WTC11 (cell line): ENCODE measurements around the gene LRMDA. TPM values are rescaled to one million over a fixed set of nuclear protein-coding genes. Genes with fewer than 3 reads are reported as not detected.

Experiments used
- ATAC-seq: fragments of 200-7000 bp; cut with Tn5 transposase; 2 replicates; pipeline ENCODE4 v1.10.0; 2021; ENCODE audit warnings: mild to moderate bottlenecking, moderate library complexity
- CTCF ChIA-PET: fragments of 300-600 bp; sonication (Branson Sonifier 250); formaldehyde crosslinking; loops from one replicate; lab custom pipeline; 2021; ENCODE audit warnings: antibody characterized with exemption; lab: Charles Lee
- POLR2A ChIA-PET: fragments of 350-600 bp; sonication (Branson Sonifier 250); formaldehyde crosslinking; loops from one replicate; lab custom pipeline; 2021; ENCODE audit warnings: antibody characterized with exemption; lab: Charles Lee
- DNase-seq: peaks from one replicate; pipeline ENCODE4 v3.0.0; 2021; ENCODE audit warnings: low spot score
- H3K27ac Mint-ChIP-seq: 2 replicates; pipeline ENCODE4 v1.8.0; 2021; ENCODE audit warnings: mixed read lengths
- H3K27me3 Mint-ChIP-seq: 2 replicates; pipeline ENCODE4 v1.8.0; 2021; ENCODE audit warnings: low read depth, mild to moderate bottlenecking, moderate library complexity, mixed read lengths
- H3K36me3 Mint-ChIP-seq: 2 replicates; pipeline ENCODE4 v1.8.0; 2021; ENCODE audit warnings: mixed read lengths
- H3K4me1 Mint-ChIP-seq: 2 replicates; pipeline ENCODE4 v1.8.0; 2022; ENCODE audit warnings: mixed read lengths
- H3K4me3 Mint-ChIP-seq: 2 replicates; pipeline ENCODE4 v1.8.0; 2021; ENCODE audit warnings: mild to moderate bottlenecking, moderate library complexity, mixed read lengths
- H3K9me3 Mint-ChIP-seq: 2 replicates; pipeline ENCODE4 v1.8.0; 2021; ENCODE audit warnings: mixed read lengths
- CBFB ChIP-seq: sonication (generic); formaldehyde crosslinking; IDR thresholded peaks from 2 replicates; pipeline ENCODE4 v1.8.1; 2022; ENCODE audit warnings: mild to moderate bottlenecking, low read depth, missing genetic modification reagents
- CDX4 ChIP-seq: fragments of 250-450 bp; sonication (Bioruptor Pico); IDR thresholded peaks from 2 replicates; pipeline ENCODE4 v1.9.0; 2021; ENCODE audit warnings: moderate library complexity, mild to moderate bottlenecking, inconsistent platforms, borderline replicate concordance
- CREB1 ChIP-seq: sonication (generic); formaldehyde crosslinking; IDR thresholded peaks from 2 replicates; pipeline ENCODE4 v1.8.0; 2023; ENCODE audit warnings: mild to moderate bottlenecking, missing genetic modification reagents
- CTCF ChIP-seq: fragments of 200-600 bp; IDR thresholded peaks from 2 replicates; pipeline ENCODE4 v1.8.0; 2022; ENCODE audit warnings: antibody characterized with exemption
- E2F4 ChIP-seq: sonication (generic); formaldehyde crosslinking; IDR thresholded peaks from 2 replicates; pipeline ENCODE4 v1.8.1; 2022; ENCODE audit warnings: low read depth, mild to moderate bottlenecking, moderate library complexity, missing genetic modification reagents, borderline replicate concordance
- ELF4 ChIP-seq: sonication (generic); formaldehyde crosslinking; IDR thresholded peaks from 2 replicates; pipeline ENCODE4 v1.8.1; 2022; ENCODE audit warnings: low read depth, mild to moderate bottlenecking, moderate library complexity, missing genetic modification reagents
- EMX1 ChIP-seq: fragments of 250-450 bp; sonication (Bioruptor Pico); IDR thresholded peaks from 2 replicates; pipeline ENCODE4 v1.8.0; 2021; ENCODE audit warnings: mild to moderate bottlenecking
- ESRRA ChIP-seq: sonication (generic); formaldehyde crosslinking; IDR thresholded peaks from 2 replicates; pipeline ENCODE4 v1.8.1; 2022; ENCODE audit warnings: mild to moderate bottlenecking, missing genetic modification reagents, borderline replicate concordance
- ETV6 ChIP-seq: sonication (generic); formaldehyde crosslinking; IDR thresholded peaks from 2 replicates; pipeline ENCODE4 v1.8.1; 2022; ENCODE audit warnings: mild to moderate bottlenecking, missing genetic modification reagents
- GABPB1 ChIP-seq: sonication (generic); formaldehyde crosslinking; IDR thresholded peaks from 2 replicates; pipeline ENCODE4 v1.8.1; 2023; ENCODE audit warnings: mild to moderate bottlenecking, missing genetic modification reagents
- NFE2L1 ChIP-seq: sonication (generic); formaldehyde crosslinking; IDR thresholded peaks from 2 replicates; pipeline ENCODE4 v1.8.1; 2023; ENCODE audit warnings: missing genetic modification reagents
- NR1H2 ChIP-seq: sonication (generic); formaldehyde crosslinking; IDR thresholded peaks from 2 replicates; pipeline ENCODE4 v1.9.0; 2021; ENCODE audit warnings: mild to moderate bottlenecking, moderate library complexity, missing genetic modification reagents
- PREB ChIP-seq: sonication (generic); formaldehyde crosslinking; IDR thresholded peaks from 2 replicates; pipeline ENCODE4 v1.8.1; 2022; ENCODE audit warnings: mild to moderate bottlenecking, missing genetic modification reagents, moderate library complexity, borderline replicate concordance
- RELA ChIP-seq: sonication (generic); formaldehyde crosslinking; IDR thresholded peaks from 2 replicates; pipeline ENCODE4 v1.8.1; 2022; ENCODE audit warnings: missing genetic modification reagents, mild to moderate bottlenecking, borderline replicate concordance
- SMAD4 ChIP-seq: sonication (generic); formaldehyde crosslinking; IDR thresholded peaks from 2 replicates; pipeline ENCODE4 v1.8.0; 2022; ENCODE audit warnings: mild to moderate bottlenecking, missing genetic modification reagents
- SOX15 ChIP-seq: fragments of 250-450 bp; sonication (Bioruptor Pico); IDR thresholded peaks from 2 replicates; pipeline ENCODE4 v1.9.0; 2021; ENCODE audit warnings: mild to moderate bottlenecking
- TEAD1 ChIP-seq: sonication (generic); formaldehyde crosslinking; IDR thresholded peaks from 2 replicates; pipeline ENCODE4 v1.8.0; 2022; ENCODE audit warnings: mild to moderate bottlenecking, missing genetic modification reagents
- TP53 ChIP-seq: sonication (generic); formaldehyde crosslinking; IDR thresholded peaks from 2 replicates; pipeline ENCODE4 v1.8.1; 2023; ENCODE audit warnings: mild to moderate bottlenecking, missing genetic modification reagents
- ZNF138 ChIP-seq: sonication (generic); formaldehyde crosslinking; conservative IDR thresholded peaks from 2 replicates; pipeline ENCODE4 v1.8.1; 2022; ENCODE audit warnings: mild to moderate bottlenecking, moderate library complexity, missing genetic modification reagents
- ZNF317 ChIP-seq: sonication (generic); formaldehyde crosslinking; IDR thresholded peaks from 2 replicates; pipeline ENCODE4 v1.8.1; 2023; ENCODE audit warnings: low read depth, mild to moderate bottlenecking, moderate library complexity, missing genetic modification reagents, borderline replicate concordance
- ZNF396 ChIP-seq: fragments of 250-450 bp; sonication (Bioruptor Pico); IDR thresholded peaks from 2 replicates; pipeline ENCODE4 v1.8.0; 2021; ENCODE audit warnings: mild to moderate bottlenecking, moderate library complexity, borderline replicate concordance
- total RNA-seq: library from RNA; stranded (reverse); gene quantifications from 3 replicates; pipeline ENCODE4 v1.2.3, GENCODE V29; 2021
- TF ChIP-seq, protein P1 (sequence below): sonication (generic); formaldehyde crosslinking; IDR thresholded peaks from 2 replicates; pipeline ENCODE4 v1.8.1; 2023; ENCODE audit warnings: mild to moderate bottlenecking, missing genetic modification reagents, borderline replicate concordance
- TF ChIP-seq, protein P2 (sequence below): sonication (generic); formaldehyde crosslinking; IDR thresholded peaks from 2 replicates; pipeline ENCODE4 v1.8.0; 2022; ENCODE audit warnings: mild to moderate bottlenecking, missing genetic modification reagents
- TF ChIP-seq, protein P3 (sequence below): fragments of 250-450 bp; sonication (Bioruptor Pico); IDR thresholded peaks from 2 replicates; pipeline ENCODE4 v1.9.0; 2021; ENCODE audit warnings: mild to moderate bottlenecking

LRMDA gene
- total RNA-seq, 1 experiment from 2014 or later, result 0.92 TPM

DNA sequence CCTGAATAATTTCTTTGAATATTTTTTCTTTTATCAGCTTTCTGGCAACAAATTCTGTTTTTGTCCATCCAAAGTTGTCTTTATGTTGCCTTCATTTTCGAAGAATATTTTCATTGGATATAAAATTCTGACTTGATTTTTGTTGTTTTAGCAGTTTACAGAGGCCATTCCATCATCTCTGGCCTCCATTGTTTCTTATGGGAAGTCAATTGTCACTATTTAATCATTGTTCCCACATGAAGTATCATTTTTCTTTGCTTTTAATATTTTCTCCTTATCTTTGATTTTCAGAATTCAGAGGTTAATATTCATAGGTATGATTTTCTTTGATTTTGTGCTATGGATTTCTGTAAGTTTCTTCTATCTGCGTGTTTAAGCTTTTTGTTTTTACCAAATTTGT, 512.6 kb downstream of the LRMDA start:
- POLR2A ChIA-PET, result no interaction called here
- Mint-ChIP-seq H3K9me3 (peaks cover 22% of the 10 kb centered on the region), H3K27me3 (no peaks in the 10 kb centered on the region), H3K27ac (no peak overlapping the region), H3K4me1 (peaks cover 4% of the 10 kb centered on the region), H3K36me3 (peaks cover 9% of the 10 kb centered on the region; the same call in 1 of the 2 replicates), H3K4me3 (no peak overlapping the region)
- ATAC-seq (no peak), DNase-seq (no peak)
- no peak for TF ChIP-seq ETV6 (CRISPR knock-in tag)
- no peak for TF ChIP-seq RELA
- no peak for TF ChIP-seq NFE2L1 (CRISPR knock-in tag)
- no peak for TF ChIP-seq ELF4 (CRISPR knock-in tag)
- TF ChIP-seq ZNF317 (CRISPR knock-in tag), result peak; percentile 79; the same call in 1 of the 2 replicates
- TF ChIP-seq GABPB1 (CRISPR knock-in tag), result no peak
- no peak for TF ChIP-seq TP53
- CTCF ChIA-PET, result no interaction called here

GRCh38 chr10:75948583-75948982, 517.2 kb downstream of the LRMDA start:
- Mint-ChIP-seq H3K4me3 (no peak overlapping the region), H3K4me1 (peaks cover 4% of the 10 kb centered on the region), H3K36me3 (peaks cover 9% of the 10 kb centered on the region; the same call in 1 of the 2 replicates), H3K9me3 (peaks cover 20% of the 10 kb centered on the region), H3K27me3 (no peaks in the 10 kb centered on the region), H3K27ac (no peak overlapping the region)
- no peak for DNase-seq
- ChIA-PET CTCF (no interaction called here), POLR2A (no interaction called here)
- ATAC-seq, result no peak
- TF ChIP-seq SOX15 (CRISPR knock-in tag), result no peak
- TF ChIP-seq CBFB (CRISPR knock-in tag), result no peak
- TF ChIP-seq SMAD4, result no peak
- TF ChIP-seq ZNF138 (CRISPR knock-in tag), result no peak
- TF ChIP-seq ESRRA, result no peak
- TF ChIP-seq NR1H2 (CRISPR knock-in tag), result no peak
- TF ChIP-seq EMX1 (CRISPR knock-in tag), result no peak

DNA sequence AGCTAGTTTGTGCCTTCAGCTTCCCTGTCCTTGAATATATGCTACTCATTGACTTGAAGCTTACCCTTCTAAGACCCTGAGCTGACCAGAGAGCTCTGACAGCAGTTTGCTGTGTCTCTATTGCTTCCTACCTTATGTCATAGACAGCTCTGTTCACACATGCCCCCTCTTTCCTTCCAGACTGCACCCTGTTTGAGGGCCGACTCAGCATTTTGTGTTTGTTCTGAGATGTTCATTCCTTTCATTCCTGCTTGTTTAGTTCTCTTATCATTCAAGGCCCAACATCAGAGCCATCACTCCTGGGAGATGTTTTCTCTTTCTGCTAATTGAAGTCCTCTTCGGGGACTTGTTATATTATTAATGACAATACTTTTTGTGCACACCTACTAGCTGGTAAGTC, 518.9 kb downstream of the LRMDA start:
- peaks cover 2% of the 10 kb centered on the region for H3K9me3 Mint-ChIP-seq
- no peak overlapping the region for H3K4me3 Mint-ChIP-seq
- ATAC-seq (no peak), DNase-seq (no peak)
- no peaks in the 10 kb centered on the region for H3K27me3 Mint-ChIP-seq
- H3K36me3 Mint-ChIP-seq, result no peaks in the 10 kb centered on the region
- ChIA-PET CTCF (no interaction called here), POLR2A (no interaction called here)
- H3K4me1 Mint-ChIP-seq, result peaks cover 2% of the 10 kb centered on the region
- TF ChIP-seq ETV6 (CRISPR knock-in tag) (no peak), TP53 (no peak), CREB1 (CRISPR knock-in tag) (no peak), SMAD4 (no peak), TEAD1 (CRISPR knock-in tag) (no peak), ZNF396 (CRISPR knock-in tag) (no peak), CTCF (no peak), CDX4 (CRISPR knock-in tag) (no peak), PREB (no peak), RELA (no peak), GABPB1 (CRISPR knock-in tag) (no peak), E2F4 (CRISPR knock-in tag) (no peak)
- TF ChIP-seq, protein P1, sequence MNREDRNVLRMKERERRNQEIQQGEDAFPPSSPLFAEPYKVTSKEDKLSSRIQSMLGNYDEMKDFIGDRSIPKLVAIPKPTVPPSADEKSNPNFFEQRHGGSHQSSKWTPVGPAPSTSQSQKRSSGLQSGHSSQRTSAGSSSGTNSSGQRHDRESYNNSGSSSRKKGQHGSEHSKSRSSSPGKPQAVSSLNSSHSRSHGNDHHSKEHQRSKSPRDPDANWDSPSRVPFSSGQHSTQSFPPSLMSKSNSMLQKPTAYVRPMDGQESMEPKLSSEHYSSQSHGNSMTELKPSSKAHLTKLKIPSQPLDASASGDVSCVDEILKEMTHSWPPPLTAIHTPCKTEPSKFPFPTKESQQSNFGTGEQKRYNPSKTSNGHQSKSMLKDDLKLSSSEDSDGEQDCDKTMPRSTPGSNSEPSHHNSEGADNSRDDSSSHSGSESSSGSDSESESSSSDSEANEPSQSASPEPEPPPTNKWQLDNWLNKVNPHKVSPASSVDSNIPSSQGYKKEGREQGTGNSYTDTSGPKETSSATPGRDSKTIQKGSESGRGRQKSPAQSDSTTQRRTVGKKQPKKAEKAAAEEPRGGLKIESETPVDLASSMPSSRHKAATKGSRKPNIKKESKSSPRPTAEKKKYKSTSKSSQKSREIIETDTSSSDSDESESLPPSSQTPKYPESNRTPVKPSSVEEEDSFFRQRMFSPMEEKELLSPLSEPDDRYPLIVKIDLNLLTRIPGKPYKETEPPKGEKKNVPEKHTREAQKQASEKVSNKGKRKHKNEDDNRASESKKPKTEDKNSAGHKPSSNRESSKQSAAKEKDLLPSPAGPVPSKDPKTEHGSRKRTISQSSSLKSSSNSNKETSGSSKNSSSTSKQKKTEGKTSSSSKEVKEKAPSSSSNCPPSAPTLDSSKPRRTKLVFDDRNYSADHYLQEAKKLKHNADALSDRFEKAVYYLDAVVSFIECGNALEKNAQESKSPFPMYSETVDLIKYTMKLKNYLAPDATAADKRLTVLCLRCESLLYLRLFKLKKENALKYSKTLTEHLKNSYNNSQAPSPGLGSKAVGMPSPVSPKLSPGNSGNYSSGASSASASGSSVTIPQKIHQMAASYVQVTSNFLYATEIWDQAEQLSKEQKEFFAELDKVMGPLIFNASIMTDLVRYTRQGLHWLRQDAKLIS (CRISPR knock-in tag), result no peak
- TF ChIP-seq, protein P2, sequence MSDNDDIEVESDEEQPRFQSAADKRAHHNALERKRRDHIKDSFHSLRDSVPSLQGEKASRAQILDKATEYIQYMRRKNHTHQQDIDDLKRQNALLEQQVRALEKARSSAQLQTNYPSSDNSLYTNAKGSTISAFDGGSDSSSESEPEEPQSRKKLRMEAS, result no peak
- TF ChIP-seq, protein P3, sequence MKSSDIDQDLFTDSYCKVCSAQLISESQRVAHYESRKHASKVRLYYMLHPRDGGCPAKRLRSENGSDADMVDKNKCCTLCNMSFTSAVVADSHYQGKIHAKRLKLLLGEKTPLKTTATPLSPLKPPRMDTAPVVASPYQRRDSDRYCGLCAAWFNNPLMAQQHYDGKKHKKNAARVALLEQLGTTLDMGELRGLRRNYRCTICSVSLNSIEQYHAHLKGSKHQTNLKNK (CRISPR knock-in tag), result no peak
- H3K27ac Mint-ChIP-seq, result no peak overlapping the region
